GM23338 (cell line): Measurements from ENCODE around the gene PDXDC1. TPM values are rescaled to one million over a fixed set of nuclear protein-coding genes. Genes with fewer than 3 reads are reported as not detected.
A peak's percentile ranks its signal among the peaks of the same experiment; 100 is the strongest.
"Not testable (repeated sequence)": the region's sequence is repeated elsewhere in the genome, so short reads cannot be mapped to it uniquely, and the experiment has no call there.

Experiments
- ATAC-seq: fragments of 200-7000 bp; cut with Tn5 transposase; 3 replicates; pipeline ENCODE4 v1.9.1; 2020
- DNase-seq: peaks from one replicate; pipeline ENCODE4 v3.0.0-alpha.2; 2015; ENCODE audit warnings: low spot score
- H2AFZ ChIP-seq: fragments of 200-600 bp; sonication (generic); 2 replicates; pipeline ENCODE4 v1.8.0; 2016; ENCODE audit warnings: antibody characterized with exemption, mild to moderate bottlenecking, moderate library complexity
- H3F3A ChIP-seq: fragments of 200-600 bp; sonication (generic); replicated peaks from 2 replicates; pipeline ENCODE4 v1.8.0; 2017; ENCODE audit warnings: antibody characterized with exemption, mixed run types, low read depth
- H3K27ac ChIP-seq: fragments of 200-600 bp; sonication (generic); 2 replicates; pipeline ENCODE4 v1.6.1; 2016; ENCODE audit warnings: low read depth
- H3K27me3 ChIP-seq: fragments of 200-600 bp; sonication (generic); 2 replicates; pipeline ENCODE4 v1.8.0; 2016; ENCODE audit warnings: mild to moderate bottlenecking, mixed run types, moderate library complexity; ENCODE audit not compliant: insufficient read depth
- H3K36me3 ChIP-seq: fragments of 200-600 bp; sonication (generic); 2 replicates; pipeline ENCODE4 v1.8.0; 2016; ENCODE audit warnings: mild to moderate bottlenecking; ENCODE audit not compliant: insufficient read depth
- H3K4me1 ChIP-seq: fragments of 200-600 bp; sonication (generic); 2 replicates; pipeline ENCODE4 v1.8.0; 2016; ENCODE audit warnings: mild to moderate bottlenecking, moderate library complexity; ENCODE audit not compliant: insufficient read depth
- H3K4me2 ChIP-seq: fragments of 200-600 bp; sonication (generic); 2 replicates; pipeline ENCODE4 v1.7.1; 2017; ENCODE audit warnings: mixed run types
- H3K4me3 ChIP-seq: fragments of 200-600 bp; sonication (generic); 2 replicates; pipeline ENCODE4 v1.6.1; 2016; ENCODE audit warnings: mixed run types
- H3K79me2 ChIP-seq: fragments of 200-600 bp; sonication (generic); replicated peaks from 2 replicates; pipeline ENCODE4 v1.8.0; 2017; ENCODE audit warnings: mild to moderate bottlenecking; ENCODE audit not compliant: insufficient read depth
- H3K9me2 ChIP-seq: fragments of 200-600 bp; sonication (generic); 2 replicates; pipeline ENCODE4 v1.8.0; 2017; ENCODE audit not compliant: insufficient read depth
- H4K20me1 ChIP-seq: fragments of 200-600 bp; sonication (generic); replicated peaks from 2 replicates; pipeline ENCODE4 v1.8.0; 2017; ENCODE audit warnings: mild to moderate bottlenecking; ENCODE audit not compliant: insufficient read depth
- H3K27ac Mint-ChIP-seq: 2 replicates; pipeline ENCODE4 v1.8.0; 2020; ENCODE audit warnings: inconsistent platforms, mild to moderate bottlenecking, moderate library complexity, mixed read lengths
- H3K27me3 Mint-ChIP-seq: 3 replicates; pipeline ENCODE4 v1.8.0; 2022; ENCODE audit warnings: low read depth, mild to moderate bottlenecking, moderate library complexity, mixed read lengths, inconsistent platforms; ENCODE audit not compliant: insufficient read depth, poor library complexity
- H3K36me3 Mint-ChIP-seq: 3 replicates; pipeline ENCODE4 v1.8.0; 2021; ENCODE audit warnings: low read depth, mild to moderate bottlenecking, inconsistent platforms, moderate library complexity, mixed read lengths
- H3K4me1 Mint-ChIP-seq: 3 replicates; pipeline ENCODE4 v1.8.0; 2020; ENCODE audit warnings: mild to moderate bottlenecking, inconsistent platforms, mixed read lengths
- H3K4me3 Mint-ChIP-seq: 3 replicates; pipeline ENCODE4 v1.8.0; 2021; ENCODE audit warnings: moderate library complexity, mild to moderate bottlenecking, inconsistent platforms, mixed read lengths
- H3K9me3 Mint-ChIP-seq: 3 replicates; pipeline ENCODE4 v1.8.0; 2020; ENCODE audit warnings: moderate library complexity, mild to moderate bottlenecking, inconsistent platforms, mixed read lengths
- polyA plus RNA-seq: library from polyadenylated mRNA; unstranded; fragments of >200 nt; fragmentation: Nextera tagmentation; extraction: Ambion mirVana; gene quantifications from 2 replicates; pipeline ENCODE4 v1.2.1, GENCODE V29; 2016
- total RNA-seq: library from RNA; depleted of rRNA; stranded (reverse); fragments of >200 nt; shearing (Covaris generic); gene quantifications from 2 replicates; pipeline ENCODE4 v1.2.3, GENCODE V29; 2014

The PDXDC1 gene
- total and polyA plus RNA-seq, 2 experiments from 2014 or later: 40.0 to 91.6 TPM

GRCh38 chr16:15134752-15135482 is 160.1 kb downstream of the PDXDC1 start:
- H3K27ac ChIP-seq, ATAC-seq, H3K27ac Mint-ChIP-seq, H4K20me1 ChIP-seq, DNase-seq, H3K36me3 Mint-ChIP-seq, H3K36me3 ChIP-seq, H3K27me3 Mint-ChIP-seq, H3K4me1 Mint-ChIP-seq, H3K27me3 ChIP-seq, H3F3A ChIP-seq, H3K79me2 ChIP-seq, H3K4me3 ChIP-seq, H3K4me3 Mint-ChIP-seq, H2AFZ ChIP-seq, H3K4me1 ChIP-seq, H3K4me2 ChIP-seq, H3K9me2 ChIP-seq, H3K9me3 Mint-ChIP-seq: not testable (repeated sequence)

- H3K9me3 Mint-ChIP-seq, H3K27me3 ChIP-seq, DNase-seq, H3F3A ChIP-seq, H3K4me1 ChIP-seq, H3K36me3 ChIP-seq, H3K4me3 Mint-ChIP-seq, H2AFZ ChIP-seq, H3K27ac Mint-ChIP-seq, H3K27ac ChIP-seq, ATAC-seq, H3K4me3 ChIP-seq, H3K36me3 Mint-ChIP-seq, H3K4me1 Mint-ChIP-seq, H3K9me2 ChIP-seq, H3K4me2 ChIP-seq, H3K27me3 Mint-ChIP-seq, H4K20me1 ChIP-seq: not testable (repeated sequence)
- peaks cover 13% of the 10 kb centered on the region for H3K79me2 ChIP-seq
These were observed 160.9 kb downstream of the PDXDC1 start for GRCh38 chr16:15135483-15136360.

GRCh38 chr16:15137514-15137913 is 162.7 kb downstream of the PDXDC1 start:
- not testable (repeated sequence) for H3K27ac ChIP-seq, H3F3A ChIP-seq, H3K36me3 ChIP-seq, H3K4me2 ChIP-seq, H3K27me3 ChIP-seq, H3K9me3 Mint-ChIP-seq, ATAC-seq, H3K9me2 ChIP-seq, H2AFZ ChIP-seq, H3K27me3 Mint-ChIP-seq, H3K4me3 Mint-ChIP-seq, DNase-seq, H3K4me1 ChIP-seq, H3K4me1 Mint-ChIP-seq, H3K4me3 ChIP-seq, H3K36me3 Mint-ChIP-seq, H3K27ac Mint-ChIP-seq, H4K20me1 ChIP-seq
- H3K79me2 ChIP-seq: peaks cover 28% of the 10 kb centered on the region

GRCh38 chr16:15140444-15141365 is 165.9 kb downstream of the PDXDC1 start:
- H3K4me2 ChIP-seq, H3K9me3 Mint-ChIP-seq: not testable (repeated sequence)
- ATAC-seq: peak; percentile 9

More at GRCh38 chr16:15140444-15141365, 165.9 kb downstream of the PDXDC1 start:
- peak; percentile 24 for DNase-seq
- H3K79me2 ChIP-seq: peaks cover 50% of the 10 kb centered on the region
- not testable (repeated sequence) for H3K9me2 ChIP-seq, H3K4me1 ChIP-seq, H3K36me3 ChIP-seq, H3K36me3 Mint-ChIP-seq, H3F3A ChIP-seq, H3K4me3 ChIP-seq, H3K4me3 Mint-ChIP-seq, H2AFZ ChIP-seq, H3K27me3 ChIP-seq, H3K27ac Mint-ChIP-seq, H3K27ac ChIP-seq, H4K20me1 ChIP-seq
- peaks cover 11% of the 10 kb centered on the region for H3K27me3 Mint-ChIP-seq
- H3K4me1 Mint-ChIP-seq: peaks cover 19% of the 10 kb centered on the region
